HG03558 (cell line): ENCODE data around the gene DBN1.
"Not testable (repeated sequence)": the region's sequence is repeated elsewhere in the genome, so short reads cannot be mapped to it uniquely, and the experiment has no call there.

Experiments used
- ATAC-seq: cut with Tn5 transposase; IDR thresholded peaks from one replicate; pipeline ENCODE4 v1.9.1; 2021; ENCODE audit warnings: moderate number of reproducible peaks; ENCODE audit not compliant: unreplicated experiment; ENCODE audit errors: extremely low read depth

Gene DBN1

DNA sequence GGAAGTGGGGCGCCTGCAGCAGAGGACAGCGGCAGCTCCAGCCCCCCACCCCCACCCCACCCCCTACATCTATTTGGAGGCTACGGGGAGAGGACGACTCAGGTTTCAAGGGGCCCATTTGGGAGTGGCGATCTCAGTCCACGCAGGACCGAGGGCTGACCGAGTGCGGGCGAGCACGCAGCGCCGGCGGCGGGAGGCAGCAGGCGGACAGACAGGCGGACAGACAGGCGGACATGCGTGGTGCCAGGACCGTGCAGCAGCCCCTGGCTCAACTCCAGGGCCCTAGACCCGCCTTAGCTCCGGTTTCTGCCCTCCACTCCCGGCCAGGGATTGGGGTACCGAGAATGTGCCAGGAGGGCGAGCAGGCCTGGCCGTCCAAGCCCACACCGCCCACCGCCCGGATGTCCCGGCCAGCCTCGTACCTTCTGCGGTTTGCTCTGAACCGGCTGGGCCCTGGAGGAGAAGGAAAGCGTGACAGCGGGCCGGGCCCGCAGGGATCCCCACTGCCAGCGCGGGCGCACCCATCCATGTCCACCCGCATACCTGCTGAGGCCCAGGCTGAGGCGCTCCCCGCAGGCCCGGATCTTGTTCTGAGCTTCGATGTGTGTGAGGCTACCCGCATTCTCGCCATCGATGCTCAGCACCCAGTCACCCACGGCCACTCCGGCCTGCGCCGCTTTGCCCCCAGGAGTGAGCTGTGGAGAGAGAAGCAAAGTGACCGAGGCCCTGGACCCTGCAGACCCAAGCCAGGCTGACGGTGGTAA lies 18.7 kb upstream of the DBN1 start:
- ATAC-seq, result no peak

DNA sequence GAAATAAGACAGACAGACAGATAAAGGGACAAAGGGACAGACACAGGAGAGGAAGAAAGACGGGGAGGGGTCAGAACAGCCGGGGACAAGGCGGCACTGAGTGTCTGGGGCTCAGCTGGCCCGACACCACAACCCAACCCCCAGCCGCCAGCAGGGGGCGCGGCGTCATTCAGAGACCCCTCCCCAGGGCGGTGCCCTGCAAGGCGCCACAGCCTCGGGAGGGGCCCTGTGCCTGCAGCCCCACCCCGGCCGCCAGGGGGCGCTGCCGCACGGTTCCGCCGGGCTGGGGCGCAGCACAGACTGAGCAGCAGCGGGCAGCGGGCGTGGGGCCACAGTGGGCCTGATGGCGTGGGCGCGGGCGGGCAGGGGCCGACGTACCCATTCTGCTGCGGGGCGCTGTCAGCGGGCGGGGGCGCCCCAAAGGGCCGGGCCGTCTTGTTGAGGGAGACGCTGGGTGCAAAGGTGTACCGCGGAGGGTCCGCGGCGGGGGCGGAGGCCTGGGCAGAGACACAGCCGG lies 18.1 kb upstream of the DBN1 start:
- no peak for ATAC-seq

DNA sequence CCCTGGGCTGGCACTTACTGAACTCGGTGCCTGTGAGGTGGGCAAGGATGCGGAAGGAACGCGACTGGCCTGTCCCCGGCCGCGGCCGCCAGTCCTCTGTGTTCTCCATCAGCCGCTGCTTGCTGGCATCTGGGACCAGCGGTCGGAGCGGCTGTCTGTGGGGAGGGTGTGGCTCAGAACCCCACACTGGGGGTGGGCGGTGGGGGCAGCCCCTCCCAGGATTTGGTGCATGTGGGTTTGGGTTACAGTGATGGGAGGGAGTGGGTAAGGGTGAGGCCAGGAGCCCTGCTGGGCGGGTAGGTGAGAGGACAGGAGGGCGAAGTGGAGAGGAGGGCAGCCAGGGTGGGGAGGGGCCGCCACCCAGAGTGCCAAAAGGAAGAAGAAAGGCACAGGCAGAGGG lies 17.6 kb upstream of the DBN1 start:
- ATAC-seq, result no peak

DNA sequence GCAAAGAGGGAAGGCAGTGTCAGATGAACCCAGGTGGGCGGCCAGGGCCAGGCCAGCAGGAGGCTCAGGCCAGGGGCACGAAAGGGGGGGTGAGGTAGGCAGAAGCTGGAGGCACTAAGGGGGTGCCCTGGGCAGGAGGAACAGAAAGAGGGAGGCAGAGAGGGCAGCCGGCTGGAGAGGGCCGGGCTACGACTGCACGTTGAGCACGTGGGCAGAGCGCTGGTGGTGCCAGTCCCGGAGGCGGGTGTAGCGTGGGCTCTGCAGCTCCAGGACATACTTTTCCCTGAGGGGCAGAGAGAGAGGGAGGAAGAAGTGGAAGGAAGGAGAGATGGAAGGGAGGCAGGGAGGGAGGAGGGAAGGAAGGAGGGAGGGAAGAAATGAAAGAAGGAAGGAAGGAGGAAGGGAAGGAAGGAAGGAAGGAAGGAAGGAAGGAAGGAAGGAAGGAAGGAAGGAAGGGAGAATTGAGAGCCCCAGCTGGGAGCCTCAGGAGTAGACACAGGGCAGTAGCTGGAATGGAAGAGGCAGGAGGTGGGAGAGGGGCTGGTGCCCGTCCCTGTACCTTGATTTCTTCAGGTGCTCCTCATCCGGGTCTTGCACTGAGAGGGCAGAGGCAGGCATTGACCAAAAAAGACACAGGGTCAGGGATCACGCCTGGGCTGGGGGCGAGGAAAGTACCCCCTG lies 17.0 kb upstream of the DBN1 start:
- ATAC-seq, result no peak

DNA sequence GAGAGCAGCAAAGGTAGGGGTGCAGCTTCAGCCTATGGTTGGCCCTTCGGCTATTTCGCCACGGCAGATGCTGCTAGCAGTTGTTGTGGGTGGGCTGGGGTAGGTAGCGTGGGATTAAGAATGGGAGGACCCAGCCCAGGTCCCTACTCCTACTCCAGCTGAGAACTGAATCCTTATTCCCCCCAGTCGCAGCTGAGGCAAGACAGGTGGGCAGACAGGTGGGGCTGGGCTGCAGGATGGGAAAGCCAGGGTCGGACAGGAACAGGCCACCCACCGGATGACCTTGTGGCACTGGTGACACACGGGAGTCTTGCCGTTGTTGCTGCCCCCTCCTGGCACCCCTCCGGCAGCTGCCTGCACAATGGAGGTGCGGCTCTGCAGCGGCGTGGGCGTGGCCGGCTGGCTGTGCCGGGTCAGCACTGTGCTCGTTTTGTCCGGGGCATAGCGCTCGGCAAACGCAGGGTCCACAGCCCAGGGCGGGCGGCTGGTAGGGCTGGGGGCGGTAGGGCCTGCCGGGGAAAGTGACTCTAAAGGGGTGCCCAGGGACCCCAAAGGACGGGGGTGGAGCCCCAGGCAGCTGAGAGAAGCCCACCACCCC lies 15.8 kb upstream of the DBN1 start:
- ATAC-seq, result no peak

DNA sequence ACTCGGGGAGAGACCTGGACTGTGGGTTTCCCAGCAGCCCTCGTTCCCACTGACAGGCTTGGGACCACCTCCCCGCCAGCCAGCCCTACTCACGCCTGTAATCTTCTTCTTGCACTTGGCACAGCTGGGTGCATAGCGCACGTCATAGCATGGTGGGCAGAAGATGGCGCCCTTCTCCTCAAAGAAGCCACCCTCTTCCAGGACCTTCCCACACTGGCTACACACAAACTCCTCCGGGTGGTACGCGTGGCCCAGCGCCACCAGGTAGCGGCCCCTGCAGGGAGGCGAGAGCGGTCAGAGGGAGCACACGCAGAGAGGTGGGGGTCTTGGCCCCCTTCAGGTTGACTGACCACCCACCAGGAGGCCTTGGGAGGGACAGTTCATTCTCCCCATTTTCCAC lies 14.5 kb upstream of the DBN1 start:
- no peak for ATAC-seq

DNA sequence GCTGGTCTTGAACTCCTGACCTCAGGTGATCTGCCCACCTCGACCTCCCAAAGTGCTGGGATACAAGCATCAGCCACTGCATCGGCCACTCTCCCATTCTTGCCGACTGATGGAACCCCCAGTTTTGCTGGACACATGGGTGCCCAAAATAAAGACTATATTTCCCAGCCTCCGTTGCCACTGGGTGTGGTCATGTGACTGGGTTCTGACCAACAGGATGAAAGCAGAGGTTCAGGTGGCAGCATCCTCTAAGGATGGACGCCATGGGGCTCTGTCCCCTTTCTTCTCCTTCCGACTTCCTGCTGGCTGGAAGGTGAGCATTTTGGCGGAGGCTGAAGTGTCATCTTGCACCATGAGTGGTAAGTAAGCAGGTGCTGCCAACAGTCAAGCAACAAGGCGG lies 13.7 kb upstream of the DBN1 start:
- no peak for ATAC-seq

DNA sequence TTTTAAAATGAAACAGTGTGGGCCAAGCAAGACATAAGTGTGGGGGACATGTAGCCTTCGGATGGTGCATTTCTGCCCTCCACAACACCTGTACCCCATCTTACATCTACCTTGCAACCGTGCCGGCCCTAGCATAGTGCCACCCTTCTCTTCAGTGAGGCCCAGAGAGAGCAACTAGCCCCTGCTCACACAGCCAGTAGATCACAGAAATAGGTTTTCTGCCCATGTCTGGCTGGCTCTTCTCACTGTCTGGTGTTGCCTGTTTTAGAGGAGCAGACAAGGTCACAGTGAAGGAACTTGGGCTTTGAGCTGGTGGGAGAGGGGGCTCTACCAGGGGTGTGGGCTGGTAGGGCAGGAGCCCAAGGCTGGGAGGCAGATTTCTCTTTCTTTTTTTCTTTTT lies 12.8 kb upstream of the DBN1 start:
- ATAC-seq, result no peak

DNA sequence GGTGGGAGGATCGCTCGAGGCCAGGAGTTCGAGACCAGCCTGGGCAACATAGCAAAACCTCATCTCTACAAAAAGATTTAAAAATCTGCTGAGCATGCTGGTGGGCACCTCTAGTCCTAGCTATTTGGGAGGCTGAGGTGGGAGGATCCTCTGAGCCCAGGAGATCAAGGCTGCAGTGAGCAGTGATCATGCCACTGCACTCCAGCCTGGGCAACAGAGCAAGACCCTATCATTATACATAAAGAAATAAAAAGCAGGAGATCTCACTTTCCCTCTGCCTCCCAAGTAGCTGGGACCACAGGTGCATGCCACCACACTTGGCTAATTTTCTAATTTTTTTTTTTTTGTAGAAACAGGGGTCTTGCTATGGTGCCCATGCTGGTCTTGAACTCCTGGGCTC lies 12.3 kb upstream of the DBN1 start:
- not testable (repeated sequence) for ATAC-seq

DNA sequence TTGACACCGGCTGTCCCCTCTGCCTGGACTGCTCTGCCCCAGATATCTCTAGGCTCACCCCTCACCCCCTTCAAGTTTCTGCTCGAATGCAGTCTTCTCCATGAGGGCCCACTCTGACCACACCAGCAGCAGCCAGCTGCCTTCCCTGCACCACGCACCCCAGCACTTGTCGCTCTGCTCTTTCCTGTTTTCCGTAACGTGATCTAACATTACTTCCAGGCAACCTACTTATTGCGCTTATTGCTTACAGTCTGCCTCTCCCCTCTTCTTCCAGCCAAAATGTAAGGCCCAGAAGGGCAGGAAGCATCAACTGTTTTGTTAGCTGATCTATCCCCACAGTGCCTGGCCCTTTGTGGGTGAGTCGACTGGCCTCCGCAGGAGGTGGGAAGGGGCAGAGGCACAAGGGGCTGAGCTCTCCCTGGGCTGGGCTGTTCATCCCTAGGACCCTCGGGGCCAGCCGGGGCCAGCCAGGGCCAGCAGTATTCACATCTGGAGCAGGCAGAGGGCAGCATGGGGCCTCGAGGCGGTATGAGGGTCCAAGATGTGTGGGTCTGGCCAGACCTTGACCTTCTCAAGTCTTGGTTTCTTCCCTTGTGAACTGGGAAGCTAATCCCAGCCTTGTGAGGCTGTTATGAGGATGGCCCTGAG lies 11.6 kb upstream of the DBN1 start:
- ATAC-seq, result no peak

DNA sequence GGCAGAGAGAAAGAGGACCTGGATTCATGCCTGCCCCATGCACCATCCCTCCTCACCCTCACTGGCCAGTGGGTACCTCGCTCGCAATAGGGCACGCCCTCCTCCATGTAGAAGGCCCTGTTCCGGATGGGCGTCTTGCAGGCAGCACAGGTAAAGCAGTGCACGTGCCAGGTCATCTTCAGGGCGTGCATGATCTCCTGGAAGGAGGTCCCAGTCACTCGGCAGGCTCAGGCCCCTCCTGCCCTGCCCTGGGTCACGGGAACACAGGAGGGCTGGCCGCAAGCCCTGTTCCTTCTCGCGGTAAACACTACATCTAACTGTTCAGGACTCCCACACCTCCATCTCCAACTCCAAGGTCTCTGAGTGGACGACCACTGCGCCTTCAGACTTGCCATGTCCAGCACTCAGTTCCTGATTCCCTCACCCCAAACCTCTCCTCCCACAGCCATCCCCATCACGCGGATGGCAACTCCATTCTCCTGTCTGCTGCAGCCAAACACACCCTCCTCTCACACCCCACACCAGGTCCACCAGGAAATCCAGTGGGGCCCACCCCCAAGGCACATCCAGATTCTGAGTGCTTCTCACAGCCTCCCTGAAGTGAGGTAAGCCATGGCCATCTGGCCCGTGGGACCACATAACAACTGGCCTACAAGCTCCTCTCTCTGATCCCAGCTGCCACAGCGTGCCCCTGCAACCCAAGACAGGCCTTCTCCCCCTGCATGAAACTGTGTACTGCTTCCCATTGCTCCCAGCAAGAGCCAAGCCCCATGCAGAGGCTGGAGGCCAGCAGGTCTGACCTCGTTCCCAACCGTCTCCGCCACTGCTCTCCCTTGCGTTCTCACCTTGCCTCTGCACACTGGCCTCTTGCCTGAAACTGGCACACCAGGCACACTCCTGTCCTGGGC lies 10.8 kb upstream of the DBN1 start:
- ATAC-seq, result no peak

DNA sequence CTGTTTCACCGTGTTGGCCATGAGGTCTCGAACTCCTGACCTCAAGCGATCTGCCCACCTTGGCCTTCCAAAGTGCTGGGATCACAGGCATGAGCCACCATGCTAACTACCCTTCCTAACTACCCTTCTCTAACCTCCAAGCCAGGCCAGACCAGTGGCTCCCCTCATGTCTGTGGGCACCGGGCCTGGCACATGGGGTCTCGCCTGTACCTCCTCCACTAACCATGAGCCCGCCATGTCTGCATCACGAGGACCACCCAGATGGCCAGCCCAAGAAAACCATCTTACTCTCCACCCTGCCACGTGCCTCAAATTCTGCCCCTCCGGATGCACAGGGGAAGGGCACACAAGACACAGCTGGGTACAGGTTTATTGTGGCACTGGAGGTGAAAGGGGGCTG lies 9.6 kb upstream of the DBN1 start:
- ATAC-seq, result no peak

DNA sequence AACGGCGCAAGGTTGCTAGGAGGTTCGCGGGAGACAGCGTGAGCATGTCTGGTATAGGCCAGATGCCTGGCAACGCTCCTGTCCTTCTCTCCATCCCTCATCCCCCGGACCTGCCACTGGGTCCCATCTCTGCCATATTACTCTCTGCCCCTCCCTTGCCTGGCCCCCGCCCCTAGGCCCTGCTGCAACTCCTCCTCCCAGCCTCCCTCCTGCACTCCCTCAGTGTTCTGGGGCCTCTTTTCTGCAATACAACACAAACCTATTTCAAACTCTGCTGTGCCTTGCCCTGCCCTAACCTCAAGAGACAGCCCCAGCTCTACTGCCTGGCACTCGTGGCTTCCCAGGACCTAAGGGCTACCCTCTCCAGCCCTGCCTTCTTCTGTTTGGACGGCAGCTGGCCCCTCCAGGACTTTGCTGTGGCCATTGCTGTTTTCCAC lies 8.9 kb upstream of the DBN1 start:
- ATAC-seq, result no peak

DNA sequence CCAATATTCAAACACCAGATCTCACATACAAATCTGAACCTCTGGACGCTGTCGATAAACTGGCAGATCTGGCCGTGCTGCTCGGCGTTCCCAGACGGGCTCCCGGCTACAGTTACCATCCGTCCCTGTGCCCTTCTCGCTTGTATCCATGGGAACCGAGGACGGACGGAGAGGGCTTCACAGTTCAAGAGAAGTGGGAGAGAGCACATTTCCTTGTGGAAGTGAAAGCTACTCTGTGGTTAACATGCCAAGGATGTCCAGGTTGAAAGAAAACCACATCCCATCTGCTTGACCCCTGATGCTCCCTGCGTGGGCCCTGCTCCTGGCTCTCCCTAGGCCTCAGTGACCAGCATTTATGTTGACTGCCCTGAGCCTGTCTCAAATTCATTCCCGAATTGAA lies 6.3 kb upstream of the DBN1 start:
- ATAC-seq, result no peak

DNA sequence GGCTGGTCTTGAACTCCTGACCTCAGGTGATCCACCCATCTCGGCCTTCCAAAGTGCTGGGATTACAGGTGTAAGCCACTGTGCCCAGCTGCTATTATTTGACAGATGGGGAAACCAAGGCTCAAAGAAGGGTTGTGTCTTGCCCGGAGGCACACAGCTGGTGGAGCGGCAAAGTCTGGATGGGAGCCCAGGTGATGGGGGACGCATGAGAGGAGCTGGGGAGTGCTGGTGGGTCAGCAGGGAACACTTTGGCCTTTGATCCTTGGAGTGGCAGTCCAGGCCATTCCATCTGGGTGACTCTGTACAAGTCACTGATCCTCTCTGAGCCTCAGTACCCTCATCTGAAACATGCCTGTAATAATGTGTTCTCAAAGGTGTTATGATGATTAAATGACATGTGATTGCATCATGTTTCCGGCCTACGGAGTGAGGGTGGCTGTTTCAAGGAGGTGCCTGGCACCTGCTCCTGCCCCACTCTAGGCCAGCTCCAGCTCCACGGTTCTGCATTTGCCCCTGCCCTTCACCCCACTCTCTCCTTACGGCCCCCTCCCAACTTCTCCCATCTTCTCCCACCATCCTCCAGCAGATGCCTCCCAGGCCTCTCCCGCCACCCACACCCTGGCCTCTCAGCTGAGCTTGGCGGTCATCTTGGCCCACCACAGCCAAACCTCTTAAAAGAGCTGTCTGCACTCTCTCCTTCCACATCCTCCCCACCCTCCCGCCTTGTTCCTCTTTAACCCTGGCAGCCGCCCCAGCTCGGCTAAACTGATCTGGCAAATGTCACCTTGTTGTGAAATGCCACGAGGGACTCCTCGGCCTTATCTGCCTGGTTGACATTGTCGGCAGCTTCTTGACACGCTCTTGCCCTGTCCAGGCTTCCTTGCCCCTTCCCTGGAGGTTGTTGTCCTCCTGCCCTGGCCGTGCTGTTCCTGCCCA lies 5.5 kb upstream of the DBN1 start:
- no peak for ATAC-seq

DNA sequence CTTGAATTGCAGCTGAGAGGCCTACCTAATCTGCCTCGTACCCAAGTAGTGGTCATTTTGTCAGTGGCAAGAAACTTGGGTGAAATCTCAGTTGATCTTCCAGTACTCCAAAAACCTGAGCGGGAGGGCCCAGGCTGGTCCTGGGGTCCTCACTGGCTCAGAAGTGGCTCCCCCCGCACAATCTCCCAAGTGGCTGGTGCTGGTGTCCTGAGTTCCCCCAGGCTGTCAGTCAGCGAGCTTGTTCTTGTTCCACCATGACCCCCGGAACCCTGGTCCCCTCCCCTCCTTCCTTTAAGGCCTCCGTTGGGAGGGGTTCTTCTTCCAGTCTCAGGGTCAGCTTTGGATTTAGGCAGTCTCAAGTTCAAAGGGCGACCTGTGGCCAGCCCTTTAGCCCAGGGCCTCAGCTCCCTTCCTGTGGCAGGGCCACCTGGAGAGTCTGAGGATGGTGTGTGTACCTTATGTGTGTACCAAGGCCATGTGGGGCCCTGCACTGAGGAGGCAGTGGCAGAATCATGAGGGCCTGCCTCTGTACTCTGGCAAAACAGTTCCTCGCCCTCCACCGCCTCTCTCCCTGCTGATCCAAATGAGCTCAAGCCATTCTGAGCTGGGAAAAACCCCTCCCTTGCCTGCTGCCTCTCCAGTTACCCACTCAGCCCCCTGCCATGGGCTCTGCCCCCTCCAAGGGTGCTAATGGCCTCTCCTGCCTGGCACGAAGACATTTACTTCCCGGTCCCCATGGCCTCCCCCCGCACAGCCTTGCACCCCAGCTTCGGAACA lies 4.5 kb upstream of the DBN1 start:
- no peak for ATAC-seq

DNA sequence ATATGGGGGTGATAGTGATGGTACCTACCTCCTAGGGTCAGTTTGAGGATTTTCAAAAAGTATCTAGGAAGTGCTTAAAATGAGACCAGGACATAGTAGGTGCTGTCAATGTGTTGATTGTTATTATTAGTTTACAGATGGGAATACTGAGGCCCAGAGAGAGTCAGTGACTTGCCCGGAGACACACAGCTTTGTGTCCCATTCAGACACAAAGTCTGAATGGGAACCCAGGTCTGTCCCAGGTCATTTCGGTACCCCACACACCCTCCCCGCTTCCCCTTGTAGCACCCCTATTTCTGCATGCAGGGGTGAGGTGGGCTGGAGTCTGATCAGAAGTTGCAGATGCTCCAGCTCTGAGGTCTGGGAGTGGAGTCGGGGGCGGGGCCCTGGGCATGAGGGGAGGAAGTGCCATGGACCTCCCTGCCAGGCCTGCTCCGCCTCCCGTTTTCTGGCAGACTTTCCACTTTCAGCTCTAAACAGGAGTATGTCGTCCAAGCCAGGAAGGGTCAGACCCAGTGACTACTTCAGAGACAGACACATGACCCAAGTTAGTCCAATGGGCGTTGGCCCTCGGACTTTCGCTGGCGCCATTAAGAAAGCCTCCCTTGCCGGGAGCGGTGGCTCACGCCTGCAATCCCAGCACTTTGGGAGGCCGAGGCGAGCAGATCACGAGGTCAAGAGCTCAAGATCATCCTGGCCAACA lies 3.2 kb upstream of the DBN1 start:
- ATAC-seq, result no peak
